K562 (cell line): Measurements from ENCODE around the gene STX3. TPM values are rescaled to one million over a fixed set of nuclear protein-coding genes. Genes with fewer than 3 reads are reported as not detected.
A peak's percentile ranks its signal among the peaks of the same experiment; 100 is the strongest.

Source experiments
- ATAC-seq: fragments of 200-7000 bp; cut with Tn5 transposase; 3 replicates; pipeline ENCODE4 v1.9.1; 2020; ENCODE audit warnings: moderate library complexity
- BruUV-seq: library from RNA; stranded (reverse); fragments of 400-500 nt; replicated peaks from 2 replicates; lab custom pipeline; 2021; lab: Mats Ljungman, UMichigan
- CTCF ChIA-PET: fragments of 300-600 bp; formaldehyde crosslinking; extraction: SDS; loops from one replicate; lab custom pipeline; 2021; ENCODE audit warnings: low intra/inter-chr PET ratio; lab: Yijun Ruan, JAX
- POLR2A ChIA-PET: fragments of 300-600, 350-650 bp; sonication (Branson Sonifier 250); formaldehyde crosslinking; extraction: SDS; loops from one replicate; lab custom pipeline; 2021; ENCODE audit warnings: antibody characterized with exemption, inconsistent platforms; lab: Yijun Ruan, JAX
- DNase-seq, 4 experiments: peaks; one replicate each; pipeline versions ENCODE4 v3.0.0 to v3.0.0-alpha.2; 2011 to 2018; ENCODE audit warnings: low spot score in 3 of 4, mixed read lengths in 3 of 4; ENCODE audit errors: extremely low read depth in 1 of 4
- FAIRE-seq: peaks from 2 replicates; lab custom pipeline; 2011; peaks lifted over from hg19 to GRCh38; lab: Jason Lieb, UNC
- H2AFZ ChIP-seq: 2 replicates; pipeline ENCODE4 v1.6.0; 2011; ENCODE audit warnings: low read depth, low read length, control low read depth, inconsistent platforms
- H3K27ac ChIP-seq: fragments of 200-600 bp; 3 replicates; pipeline ENCODE4 v1.8.0; 2011; ENCODE audit warnings: low read depth, mild to moderate bottlenecking, control low read depth, inconsistent platforms, low read length, moderate library complexity, mixed read lengths; ENCODE audit errors: extremely low read depth
- H3K27me3 ChIP-seq, 2 experiments: fragments of 300-600 bp in 1 of 2; 2 replicates in 1 of 2; 3 replicates in 1 of 2; pipeline versions ENCODE4 v1.6.0 to v1.8.0; 2011; ENCODE audit warnings: inconsistent platforms in 2 of 2, low read length in 2 of 2, mild to moderate bottlenecking in 1 of 2, mixed read lengths in 1 of 2, moderate library complexity in 1 of 2; ENCODE audit not compliant: control insufficient read depth in 2 of 2, insufficient read depth in 2 of 2
- H3K36me3 ChIP-seq: fragments of 300-600 bp; 3 replicates; pipeline ENCODE4 v1.8.0; 2011; ENCODE audit warnings: mild to moderate bottlenecking, low read length, inconsistent platforms; ENCODE audit not compliant: control insufficient read depth, insufficient read depth
- H3K4me1 ChIP-seq, 2 experiments: fragments of 200-600 bp in 1 of 2; replicated peaks in 1 of 2; 2 replicates in 1 of 2; 3 replicates in 1 of 2; pipeline versions ENCODE4 v1.5.1 to v1.8.0; 2011; ENCODE audit warnings: inconsistent platforms in 2 of 2, low read length in 2 of 2, mild to moderate bottlenecking in 1 of 2, mixed read lengths in 1 of 2, moderate library complexity in 1 of 2; ENCODE audit not compliant: control insufficient read depth in 2 of 2, insufficient read depth in 2 of 2
- H3K4me2 ChIP-seq: 2 replicates; pipeline ENCODE4 v1.6.1; 2011; ENCODE audit warnings: low read length, control low read depth, inconsistent platforms, mixed read lengths; ENCODE audit not compliant: insufficient read depth
- H3K4me3 ChIP-seq: fragments of 200-600 bp; sonication (generic), shearing (Covaris generic); 2 replicates; pipeline ENCODE4 v1.5.1; 2016; ENCODE audit warnings: control low read depth, inconsistent platforms
- H3K79me2 ChIP-seq: fragments of 200-600 bp; 3 replicates; pipeline ENCODE4 v1.8.0; 2011; ENCODE audit warnings: low read length, inconsistent platforms; ENCODE audit not compliant: control insufficient read depth, insufficient read depth
- H3K9ac ChIP-seq, 2 experiments: 2 replicates each; pipeline versions ENCODE4 v1.6.0 to v1.6.1; 2011; ENCODE audit warnings: low read depth in 2 of 2, low read length in 2 of 2, control low read depth in 1 of 2, inconsistent platforms in 1 of 2, mild to moderate bottlenecking in 1 of 2, mixed read lengths in 1 of 2; ENCODE audit not compliant: insufficient read depth in 1 of 2
- H3K9me1 ChIP-seq: one replicate; pipeline ENCODE4 v1.6.0; 2011; ENCODE audit warnings: inconsistent platforms, mild to moderate bottlenecking, low read length, moderate library complexity; ENCODE audit not compliant: control insufficient read depth, insufficient read depth
- H3K9me3 ChIP-seq: replicated peaks from 2 replicates; pipeline ENCODE4 v1.5.1; 2011; ENCODE audit warnings: low read depth, low read length, inconsistent platforms; ENCODE audit not compliant: control insufficient read depth, insufficient read depth
- H4K20me1 ChIP-seq: replicated peaks from 2 replicates; pipeline ENCODE4 v1.6.1; 2011; ENCODE audit warnings: low read length, inconsistent platforms, mixed read lengths; ENCODE audit not compliant: control insufficient read depth, insufficient read depth
- ADNP ChIP-seq: fragments of 200-800 bp; sonication (Bioruptor generic); IDR thresholded peaks from 2 replicates; pipeline ENCODE4 v1.6.1; 2016; ENCODE audit warnings: missing genetic modification characterization, missing compliant biosample characterization
- CEBPB ChIP-seq: fragments of 450-650 bp; IDR thresholded peaks from 2 replicates; pipeline ENCODE4 v1.6.1; 2016; ENCODE audit warnings: missing genetic modification characterization, missing compliant biosample characterization
- CEBPG ChIP-seq, 3 experiments: fragments of 200-800 bp in 1 of 3; sonication (Bioruptor generic) in 1 of 3; sonication (generic) in 1 of 3; formaldehyde crosslinking in 1 of 3; IDR thresholded peaks in 2 of 3; conservative IDR thresholded peaks in 1 of 3; 2 replicates each; pipeline versions ENCODE4 v1.6.1 to v1.8.0; 2016 to 2022; ENCODE audit warnings: missing compliant biosample characterization in 2 of 3, missing genetic modification characterization in 2 of 3, mild to moderate bottlenecking in 1 of 3, missing genetic modification reagents in 1 of 3
- OTX1 ChIP-seq: fragments of 450-650 bp; formaldehyde crosslinking; IDR thresholded peaks from 2 replicates; pipeline ENCODE4 v1.4.0; 2022; ENCODE audit warnings: mild to moderate bottlenecking
- POLR2AphosphoS5 ChIP-seq: IDR thresholded peaks from 2 replicates; pipeline ENCODE4 v1.6.1; 2011; ENCODE audit warnings: mild to moderate bottlenecking, low read depth, low read length, moderate library complexity; ENCODE audit not compliant: control insufficient read depth, insufficient read depth
- PYGO2 ChIP-seq: fragments of 450-650 bp; IDR thresholded peaks from 2 replicates; pipeline ENCODE4 v1.6.1; 2016; ENCODE audit warnings: mild to moderate bottlenecking, missing genetic modification characterization, moderate library complexity, missing compliant biosample characterization
- SMAD2 ChIP-seq: fragments of 150-350 bp; IDR thresholded peaks from 2 replicates; pipeline ENCODE4 v1.6.1; 2014; ENCODE audit warnings: low read depth, mild to moderate bottlenecking, low read length
- U2AF2 ChIP-seq: fragments of 200-400 bp; formaldehyde crosslinking; optimal IDR thresholded peaks from 2 replicates; pipeline ENCODE3; 2017; ENCODE audit warnings: low read depth, mild to moderate bottlenecking, low read length
- ZNF274 ChIP-seq: IDR thresholded peaks from 2 replicates; pipeline ENCODE4 v1.6.1; 2011; ENCODE audit warnings: low read depth, mild to moderate bottlenecking, low read length, moderate library complexity, borderline replicate concordance
- ZNF551 ChIP-seq: fragments of 250-450 bp; sonication (Bioruptor Pico); IDR thresholded peaks from 2 replicates; pipeline ENCODE4 v1.5.0; 2021; ENCODE audit warnings: mild to moderate bottlenecking, moderate library complexity
- WGBS: fragments of 100-300 bp; shearing (Covaris generic); methylation state at CpG from one replicate; pipeline ENCODE4 v1.1.6; 2016; ENCODE audit warnings: low coverage, mixed read lengths; ENCODE audit not compliant: insufficient coverage; ENCODE audit errors: missing lambda C conversion rate; 5-methylcytosine and 5-hydroxymethylcytosine counted together
- in situ Hi-C: fragments of 300-500 bp; cut with MboI; formaldehyde crosslinking; loops from 4 replicates; pipeline ENCODE4 v1.15.0; 2018; ENCODE audit warnings: inconsistent platforms, mixed read lengths
- intact Hi-C: fragments of 100-400 bp; cut with micrococcal nuclease; formaldehyde crosslinking; loops from 2 replicates; pipeline ENCODE4 v1.14.2; 2022
- polyA plus RNA-seq, 8 experiments: library from polyadenylated mRNA; depleted of rRNA in 4 of 8; stranded (reverse) in 5 of 8; unstranded in 3 of 8; fragments of >200 nt; fragmentation: Nextera tagmentation in 2 of 8; fragmentation: Illumina TruSeq in 1 of 8; extraction: Ambion mirVana in 2 of 8; extraction: Trizol in 1 of 8; gene quantifications; 2 replicates each; pipeline versions ENCODE4 v1.2.1 to v1.2.3, GENCODE V29; 2011 to 2014; ENCODE audit warnings: inconsistent platforms in 1 of 8, missing spikeins in 1 of 8
- total RNA-seq, 7 experiments: library from RNA; depleted of rRNA in 6 of 7; stranded (reverse); fragments of >200 nt in 6 of 7; fragmentation: Illumina TruSeq in 2 of 7; extraction: Trizol in 2 of 7; gene quantifications; 2 replicates each; pipeline versions ENCODE4 v1.2.1 to v1.2.3, GENCODE V29; 2011 to 2021; ENCODE audit warnings: low replicate concordance in 1 of 7
- TF ChIP-seq, protein P1 (sequence below): fragments of 450-650 bp; IDR thresholded peaks from 2 replicates; pipeline ENCODE4 v1.6.1; 2016

The STX3 gene
- total and polyA plus RNA-seq, 9 of the 15 experiments (the other 6 are each of a cell fraction or from before 2014, with no cell fraction given) = 12.0 to 91.6 (median 48.7) TPM

DNA sequence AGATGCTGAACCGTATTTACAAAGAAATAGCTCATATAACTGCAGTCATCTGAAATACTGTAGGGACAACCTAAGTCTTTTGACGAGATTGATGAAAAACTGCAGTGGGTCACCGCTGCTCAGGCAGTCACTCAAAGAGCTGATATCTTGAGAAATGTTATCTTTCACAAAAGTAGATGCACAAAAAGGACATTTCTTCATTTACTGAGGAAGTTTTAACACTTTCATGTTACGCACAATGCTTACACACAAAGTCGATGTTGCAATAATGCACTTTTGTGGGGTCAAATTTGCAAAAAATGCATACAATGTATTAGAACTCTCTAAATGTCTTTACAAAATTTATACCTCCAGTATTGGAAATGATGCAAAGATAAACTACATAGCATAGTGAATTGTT lies 25.3 kb upstream of the STX3 start:
- Histone ChIP-seq H3K4me3 (no peak overlapping the region), H3K9me3 (no peaks in the 10 kb centered on the region), H4K20me1 (no peaks in the 10 kb centered on the region), H3K79me2 (no peaks in the 10 kb centered on the region), H2AFZ (no peak overlapping the region), H3K27ac (no peak overlapping the region), H3K4me2 (no peak overlapping the region), H3K36me3 (no peaks in the 10 kb centered on the region), H3K9me1 (no peaks in the 10 kb centered on the region), H3K4me1 (no peaks in the 10 kb centered on the region; a peak in 1 of 5 replicates), H3K9ac (no peak overlapping the region), H3K27me3 (no peaks in the 10 kb centered on the region)
- DNase-seq = no peak
- TF ChIP-seq POLR2AphosphoS5 = no peak
- no peak for TF ChIP-seq OTX1 (CRISPR knock-in tag)
- no peak for TF ChIP-seq CEBPG (CRISPR knock-in tag; IDR thresholded peaks at IDR 0.05)
- TF ChIP-seq CEBPG (tag; conservative IDR thresholded peaks at IDR 0.05 in 1 of 2, IDR thresholded peaks at IDR 0.05 in 1 of 2) = peak in 1 of 2 experiments; percentile 12; a peak in 1 of 4 replicates
- TF ChIP-seq ZNF551 (CRISPR knock-in tag) = no peak
- peak; percentile 45 for TF ChIP-seq CEBPB (tag)
- TF ChIP-seq ADNP (tag) = no peak
- TF ChIP-seq, protein P1, sequence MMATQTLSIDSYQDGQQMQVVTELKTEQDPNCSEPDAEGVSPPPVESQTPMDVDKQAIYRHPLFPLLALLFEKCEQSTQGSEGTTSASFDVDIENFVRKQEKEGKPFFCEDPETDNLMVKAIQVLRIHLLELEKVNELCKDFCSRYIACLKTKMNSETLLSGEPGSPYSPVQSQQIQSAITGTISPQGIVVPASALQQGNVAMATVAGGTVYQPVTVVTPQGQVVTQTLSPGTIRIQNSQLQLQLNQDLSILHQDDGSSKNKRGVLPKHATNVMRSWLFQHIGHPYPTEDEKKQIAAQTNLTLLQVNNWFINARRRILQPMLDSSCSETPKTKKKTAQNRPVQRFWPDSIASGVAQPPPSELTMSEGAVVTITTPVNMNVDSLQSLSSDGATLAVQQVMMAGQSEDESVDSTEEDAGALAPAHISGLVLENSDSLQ = no peak
- no peak for TF ChIP-seq PYGO2 (tag)
- no peak for TF ChIP-seq U2AF2
- no peak for TF ChIP-seq ZNF274
- no peak for TF ChIP-seq SMAD2
- in situ Hi-C loops (no loop called here), intact Hi-C loops (no loop called here)
- ChIA-PET CTCF (no interaction called here), POLR2A (interaction anchor here (1.5 kb wide), 1 partner anchor 25 kb away, joined by 3 read pairs; the partner anchor contains the start of gene STX3)
- BruUV-seq = no TSS peak
- ATAC-seq = no peak
- WGBS = 58% methylated on average over 5 of the region's 5 CpGs
- FAIRE-seq = no peak
